ENCODE data around the gene TYMP.
A peak's percentile ranks its signal among the peaks of the same experiment; 100 is the strongest.

The TYMP gene, protein sequence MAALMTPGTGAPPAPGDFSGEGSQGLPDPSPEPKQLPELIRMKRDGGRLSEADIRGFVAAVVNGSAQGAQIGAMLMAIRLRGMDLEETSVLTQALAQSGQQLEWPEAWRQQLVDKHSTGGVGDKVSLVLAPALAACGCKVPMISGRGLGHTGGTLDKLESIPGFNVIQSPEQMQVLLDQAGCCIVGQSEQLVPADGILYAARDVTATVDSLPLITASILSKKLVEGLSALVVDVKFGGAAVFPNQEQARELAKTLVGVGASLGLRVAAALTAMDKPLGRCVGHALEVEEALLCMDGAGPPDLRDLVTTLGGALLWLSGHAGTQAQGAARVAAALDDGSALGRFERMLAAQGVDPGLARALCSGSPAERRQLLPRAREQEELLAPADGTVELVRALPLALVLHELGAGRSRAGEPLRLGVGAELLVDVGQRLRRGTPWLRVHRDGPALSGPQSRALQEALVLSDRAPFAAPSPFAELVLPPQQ

DNA sequence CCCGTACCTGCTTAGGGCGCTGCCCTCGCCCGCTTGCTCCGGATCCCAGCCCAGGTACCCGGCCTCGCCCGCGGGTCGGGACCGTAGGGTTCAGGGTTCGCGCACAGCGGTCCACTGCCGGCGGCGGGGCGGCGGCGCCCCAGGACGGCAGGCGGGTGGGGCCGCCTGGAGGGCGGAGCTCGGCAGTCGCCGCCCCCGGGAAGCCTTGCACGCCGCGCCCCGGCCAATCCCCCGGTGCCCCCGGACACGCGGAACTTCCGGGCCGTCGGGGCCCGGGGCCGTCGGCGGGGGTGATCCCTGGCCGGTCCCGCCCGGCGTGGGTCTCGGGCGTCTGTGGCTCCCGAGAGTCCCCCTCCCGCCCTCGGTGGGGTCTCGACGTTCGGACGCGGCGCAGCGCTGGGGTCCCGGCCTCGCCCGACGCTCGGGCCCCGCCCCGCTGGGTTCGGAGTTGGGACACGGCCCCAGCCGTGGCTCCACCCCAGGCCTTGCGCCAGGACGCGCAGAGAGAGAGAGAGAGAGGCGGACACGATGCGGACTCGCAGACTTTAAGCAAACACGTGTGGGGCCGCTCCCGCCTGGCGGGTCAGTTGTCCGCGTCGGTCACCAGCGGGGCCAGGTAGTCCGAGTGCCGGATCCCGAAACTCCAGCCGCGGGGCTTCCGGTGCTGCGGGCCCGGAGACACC lies at the start of gene TYMP:
TSS of gene TYMP (minus strand) at position 116 of the 683 bp plus-strand sequence. CDS start 303 bp downstream, outside the sequence.
- peak; percentile 55 to 70 for DNase-seq (ENCODE audit: low read depth in 2 of 2)

DNA sequence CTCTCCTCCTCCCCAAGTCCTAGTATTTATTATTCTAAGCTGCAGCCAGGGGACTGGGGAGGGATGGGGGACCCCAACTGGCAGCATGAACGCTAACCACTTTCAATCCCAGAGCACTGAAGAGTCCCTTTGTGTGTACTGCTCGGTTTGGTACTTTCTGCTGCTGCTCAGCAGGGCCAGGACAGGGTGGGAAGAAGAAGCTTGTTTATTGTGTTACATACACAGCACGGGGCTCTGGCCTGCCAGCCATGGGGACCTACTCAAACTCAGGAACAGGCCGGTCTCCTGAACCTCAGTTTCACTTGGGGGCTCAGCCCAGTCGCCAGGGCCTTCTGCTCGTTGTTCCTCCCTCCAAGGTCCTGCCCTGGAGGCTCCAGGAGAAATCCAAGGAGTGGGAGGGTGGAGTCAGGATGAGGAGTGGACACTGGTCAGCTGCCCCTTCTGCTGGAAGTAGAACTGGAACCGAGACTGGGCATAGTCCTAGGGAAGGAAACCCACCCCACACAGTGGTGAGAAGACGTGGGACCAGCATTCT lies 49.0 kb upstream of the TYMP start:
- no peak for DNase-seq (ENCODE audit: low read depth in 2 of 2)

DNA sequence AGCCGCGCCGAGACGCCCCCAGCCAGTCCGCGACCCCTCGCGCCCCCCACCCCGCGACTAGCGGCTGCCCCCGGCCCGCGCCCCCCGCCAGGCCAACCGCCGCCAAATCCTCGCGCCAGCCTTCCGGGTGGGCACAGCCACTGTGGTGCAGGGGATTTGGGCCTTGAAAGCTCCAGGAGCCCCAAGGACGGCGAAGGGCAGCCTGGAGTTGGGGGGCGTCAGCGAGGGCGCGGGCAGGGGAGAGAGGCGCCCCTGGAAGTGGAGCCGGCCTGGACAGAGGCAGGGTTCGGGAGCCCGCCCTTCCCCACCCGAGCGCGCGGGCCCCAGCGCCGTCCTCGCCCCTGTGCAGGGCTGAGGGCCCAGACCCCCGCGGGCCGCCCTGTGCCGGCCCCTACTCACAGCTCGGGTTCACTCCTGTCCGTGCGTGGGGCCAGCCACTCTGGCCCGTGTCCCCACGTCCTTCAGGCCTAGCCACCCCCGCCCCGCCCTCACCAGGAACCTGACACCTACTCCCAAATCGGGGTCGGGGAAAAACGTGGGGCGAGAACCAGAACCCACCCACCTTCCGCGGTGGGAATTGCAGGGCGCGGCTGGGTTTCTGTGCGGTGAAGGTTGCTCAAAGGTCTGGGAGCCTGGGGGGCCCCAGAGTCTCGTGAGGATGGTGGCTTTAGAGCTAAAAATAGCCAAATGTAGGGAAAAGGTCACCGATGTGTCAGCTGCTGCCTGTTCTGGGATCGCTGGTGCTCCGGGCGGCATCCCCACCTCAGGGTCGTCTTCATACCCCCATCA lies 48.4 kb upstream of the TYMP start, which contains the start of gene CPT1B:
TSS of gene CPT1B (minus strand) at position 441 of the 789 bp plus-strand sequence. CDS start 512 bp downstream, outside the sequence.
- no peak for DNase-seq (ENCODE audit: low read depth in 2 of 2)

DNA sequence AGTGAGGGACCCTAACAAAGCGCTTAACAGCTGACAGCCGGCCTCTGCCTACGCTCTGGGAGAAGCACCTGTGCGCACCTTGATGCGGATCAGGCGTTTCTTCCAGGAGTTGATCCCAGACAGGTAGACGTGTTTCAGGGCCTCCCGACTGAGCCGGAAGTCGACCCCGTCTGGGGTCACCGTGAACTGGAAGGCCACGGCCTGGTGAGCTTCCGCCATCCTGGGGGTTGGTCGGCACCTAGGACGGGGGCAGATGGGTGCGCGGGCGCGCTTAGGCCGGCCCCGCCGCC lies 47.8 kb upstream of the TYMP start:
- no peak for DNase-seq (ENCODE audit: low read depth in 2 of 2)

DNA sequence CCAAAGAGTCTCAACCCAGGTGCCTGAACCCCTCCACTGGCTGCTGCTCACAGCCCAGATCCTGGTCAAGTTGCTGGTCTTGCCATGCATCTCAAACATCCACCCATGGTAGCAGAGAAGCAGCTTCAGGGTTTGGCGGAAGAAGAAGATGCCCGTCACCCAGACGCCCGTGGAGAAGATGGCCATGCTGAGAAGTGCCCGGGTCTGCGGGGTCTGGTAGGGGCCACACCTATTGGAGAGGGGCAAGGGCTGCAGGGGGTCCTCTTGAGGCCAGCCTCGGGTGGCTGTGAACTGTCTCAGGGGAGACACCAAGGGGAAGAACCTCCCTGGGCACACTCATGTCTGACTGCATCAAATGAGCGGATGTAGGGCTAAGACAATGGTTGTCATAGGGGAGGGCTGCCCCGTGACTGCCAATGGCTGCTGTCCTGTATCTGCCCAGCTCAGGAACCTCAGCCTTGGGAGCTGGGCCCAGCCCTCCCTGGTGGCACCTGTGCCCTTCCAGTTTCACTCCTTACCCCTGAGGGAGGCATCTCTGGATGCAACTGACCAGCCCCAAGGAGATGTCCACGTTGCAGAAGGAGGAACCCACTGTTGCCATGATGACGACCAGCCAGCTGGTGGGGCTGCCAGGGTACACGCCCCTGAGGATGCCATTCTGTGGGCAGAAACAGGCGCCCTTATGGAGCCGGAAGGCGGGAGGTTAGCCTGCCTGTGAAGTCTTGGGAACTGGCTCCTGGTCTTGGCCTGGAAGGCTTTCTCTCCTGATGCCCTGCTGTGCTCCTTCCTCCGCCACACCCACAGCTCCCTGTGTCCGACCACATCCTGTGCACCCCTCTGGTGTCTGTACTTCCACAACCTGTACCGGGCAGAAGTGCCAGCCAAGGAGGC lies 47.2 kb upstream of the TYMP start:
- DNase-seq (ENCODE audit: low read depth in 2 of 2): no peak

DNA sequence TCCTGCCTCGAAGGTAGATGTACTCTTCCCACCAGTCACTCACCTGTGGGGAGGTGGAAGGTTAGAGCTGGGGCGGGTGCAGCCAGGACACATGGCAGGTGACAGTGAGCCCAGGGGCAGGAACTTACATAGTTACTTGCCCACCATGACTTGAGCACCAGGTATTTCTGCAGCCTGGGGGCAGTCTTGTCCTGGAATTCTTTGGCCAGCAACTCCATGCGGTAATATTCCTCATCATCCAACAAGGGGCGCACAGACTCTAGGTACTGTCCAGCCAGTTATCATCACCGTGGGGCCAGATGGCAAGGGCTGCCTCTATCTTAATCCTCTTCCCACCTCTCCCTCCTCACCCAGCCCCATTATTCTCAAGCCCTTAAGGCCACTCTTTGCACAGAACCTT lies 46.3 kb upstream of the TYMP start:
- no peak for DNase-seq (ENCODE audit: low read depth in 2 of 2)

DNA sequence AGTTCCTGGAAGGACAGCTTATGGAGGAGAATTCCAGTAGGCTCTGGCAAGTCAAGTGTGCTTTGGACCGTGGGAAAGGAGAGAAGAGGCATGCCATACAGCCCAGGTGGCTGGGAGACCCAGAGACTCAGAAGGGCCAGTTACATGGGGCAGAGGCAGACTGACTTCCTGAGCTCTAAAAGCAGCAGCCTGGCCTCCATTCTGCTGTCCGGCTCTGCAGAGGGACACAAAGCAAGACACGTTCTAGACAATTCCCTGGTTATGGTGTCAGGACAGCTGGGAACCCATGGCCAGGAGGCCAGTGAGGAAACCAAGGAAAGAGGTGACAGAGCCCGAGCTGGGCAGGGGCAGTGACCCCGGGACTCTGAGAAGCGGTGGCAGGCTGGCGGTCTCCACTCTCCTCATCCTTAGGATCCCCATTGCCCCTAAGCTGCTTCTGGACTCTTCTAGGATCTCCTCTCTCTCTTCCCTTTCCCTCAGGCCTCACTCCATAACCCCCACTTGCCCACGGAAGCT lies 45.7 kb upstream of the TYMP start:
- no peak for DNase-seq (ENCODE audit: low read depth in 2 of 2)

DNA sequence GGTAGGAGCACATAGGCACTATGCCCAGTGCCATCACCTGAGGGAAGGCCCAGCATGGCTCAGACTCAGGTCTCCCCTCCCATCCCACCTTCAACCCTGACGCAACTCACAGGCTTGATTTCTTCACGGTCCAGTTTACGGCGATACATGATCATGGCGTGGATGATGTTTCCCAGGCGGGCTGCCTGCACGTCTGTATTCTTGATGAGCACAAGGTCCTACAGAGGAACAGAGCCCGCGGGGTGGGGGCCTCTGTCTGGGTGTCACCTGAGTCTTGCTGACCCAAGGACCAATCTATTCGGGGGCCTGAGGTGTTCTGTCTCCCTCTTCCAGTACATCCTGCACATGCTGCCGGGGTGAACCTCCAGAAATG lies 44.6 kb upstream of the TYMP start:
- no peak for DNase-seq (ENCODE audit: low read depth in 2 of 2)

DNA sequence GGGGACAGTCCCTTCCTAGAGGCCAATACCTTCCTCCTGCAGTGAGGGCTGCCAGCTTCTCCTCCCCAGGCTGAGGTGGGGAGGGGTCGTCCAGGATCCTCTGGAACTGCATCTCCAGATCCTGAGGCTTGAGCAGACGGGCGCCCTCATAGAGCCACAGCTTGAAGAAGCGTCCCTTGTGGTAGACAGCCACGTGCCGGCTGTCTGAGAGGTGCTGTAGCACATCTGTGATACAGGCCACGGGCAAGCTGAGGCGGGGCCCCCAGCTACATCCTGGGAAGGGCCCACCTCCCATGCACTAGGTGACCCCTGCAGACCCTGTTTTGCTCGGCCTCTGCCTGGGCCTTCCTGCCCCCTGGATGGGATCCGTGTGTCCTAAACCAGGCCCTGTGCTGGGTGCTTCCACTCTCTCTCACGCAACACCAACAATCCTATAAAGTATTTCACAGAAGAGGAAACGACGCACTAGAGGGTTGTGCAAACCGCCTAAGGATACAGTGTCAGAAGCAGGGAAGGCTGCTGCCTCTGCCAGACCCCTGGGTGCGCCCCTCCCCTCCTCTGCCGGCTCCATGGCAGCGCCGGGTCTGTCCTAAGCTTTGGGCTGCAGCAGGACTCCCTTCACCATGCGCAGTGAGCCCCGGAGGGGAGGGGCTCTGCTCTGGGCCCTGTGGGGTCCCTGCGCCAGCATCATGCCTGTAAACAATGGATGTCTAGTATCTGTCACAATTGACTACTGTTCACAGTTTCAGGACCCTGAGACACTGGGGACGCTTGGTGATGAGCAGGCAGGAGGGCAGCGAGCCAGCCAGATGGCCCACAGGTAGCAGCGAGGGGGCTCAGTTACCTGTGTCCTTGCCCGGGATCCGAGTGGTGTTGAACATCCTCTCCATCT lies 43.9 kb upstream of the TYMP start:
- no peak for DNase-seq (ENCODE audit: low read depth in 2 of 2)

DNA sequence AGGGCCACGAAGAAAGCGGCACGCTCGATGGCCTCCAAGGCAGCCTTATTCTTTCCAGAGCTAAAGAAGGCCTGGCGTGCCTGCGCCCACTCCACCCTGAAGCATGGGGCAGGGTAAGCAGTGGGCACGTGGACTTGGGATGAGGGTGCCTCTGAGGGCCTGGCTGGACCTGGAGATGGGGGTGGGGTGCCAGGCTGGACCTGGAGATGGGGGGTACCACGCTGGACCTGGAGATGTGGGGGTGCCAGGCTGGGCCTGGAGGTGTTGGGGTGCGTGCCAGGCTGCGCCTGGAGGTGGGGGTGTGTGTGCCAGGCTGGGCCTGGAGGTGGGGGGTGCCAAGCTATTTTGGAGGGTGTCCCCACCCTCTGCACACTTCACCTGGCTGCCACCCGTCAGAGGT lies 43.2 kb upstream of the TYMP start:
- DNase-seq (ENCODE audit: low read depth in 2 of 2): no peak

DNA sequence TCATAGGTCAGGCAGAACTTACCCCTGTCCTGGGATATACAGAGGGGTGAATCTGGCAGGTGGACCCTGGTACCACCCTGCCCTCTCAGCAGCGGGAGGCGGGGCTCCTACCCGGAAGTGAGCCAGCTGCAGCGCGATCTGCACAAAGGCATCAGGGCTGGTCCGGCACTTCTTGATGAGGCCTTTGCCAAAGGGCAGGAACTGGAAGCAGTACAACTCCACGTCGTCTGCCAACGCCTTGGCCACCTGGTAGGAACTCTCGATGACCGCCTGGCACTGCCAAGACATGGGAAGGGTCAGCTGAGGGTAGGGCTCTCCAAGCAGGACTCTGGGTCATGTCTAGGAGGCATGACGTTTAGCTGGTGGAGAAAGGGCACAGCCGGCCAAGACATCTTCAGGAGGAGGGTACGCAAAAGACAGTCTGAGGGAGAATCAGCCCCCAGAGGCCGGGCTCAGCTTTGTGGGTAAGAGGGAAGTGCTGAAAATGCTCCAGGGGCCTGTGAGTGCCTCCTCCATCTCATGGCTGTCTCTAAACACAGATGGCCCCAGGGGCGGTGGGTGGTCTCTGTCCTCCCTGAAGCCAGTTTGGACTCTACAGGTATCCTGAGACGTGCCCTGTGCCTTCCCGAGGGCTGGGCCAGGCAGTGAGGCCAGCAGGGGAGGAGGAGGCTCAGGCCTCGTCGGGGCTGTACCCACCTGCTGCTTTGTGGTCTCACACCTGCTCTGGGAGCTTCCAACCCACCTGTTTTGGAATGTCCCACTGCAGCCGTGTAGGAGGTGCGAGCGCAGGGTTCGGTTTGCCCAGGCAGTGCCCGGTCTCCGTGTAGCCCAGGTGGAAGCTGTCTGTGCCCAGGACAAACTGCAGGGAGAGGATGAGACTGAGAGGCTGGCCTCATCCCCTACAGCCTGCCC lies 41.7 kb upstream of the TYMP start:
- DNase-seq (ENCODE audit: low read depth in 2 of 2): no peak

DNA sequence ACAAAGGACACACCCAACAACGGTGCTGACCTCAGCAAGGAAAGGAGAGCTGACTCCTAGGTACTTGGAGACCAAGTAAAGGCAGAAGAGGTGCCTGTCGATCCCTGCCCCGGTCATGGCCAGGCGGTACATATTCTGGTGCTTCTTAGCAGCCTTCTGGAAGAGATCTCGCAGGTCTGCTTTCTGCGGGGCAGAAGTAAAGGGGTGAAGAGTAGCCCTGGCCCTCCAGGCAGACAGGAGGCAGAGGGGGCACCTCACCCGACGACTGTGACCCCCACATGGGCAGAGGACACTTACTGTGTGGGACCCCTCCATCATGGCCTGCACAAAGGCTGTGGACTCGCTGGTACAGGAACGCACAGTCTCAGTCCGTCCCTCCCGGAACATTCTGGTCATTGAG lies 41.0 kb upstream of the TYMP start:
- no peak for DNase-seq (ENCODE audit: low read depth in 2 of 2)

DNA sequence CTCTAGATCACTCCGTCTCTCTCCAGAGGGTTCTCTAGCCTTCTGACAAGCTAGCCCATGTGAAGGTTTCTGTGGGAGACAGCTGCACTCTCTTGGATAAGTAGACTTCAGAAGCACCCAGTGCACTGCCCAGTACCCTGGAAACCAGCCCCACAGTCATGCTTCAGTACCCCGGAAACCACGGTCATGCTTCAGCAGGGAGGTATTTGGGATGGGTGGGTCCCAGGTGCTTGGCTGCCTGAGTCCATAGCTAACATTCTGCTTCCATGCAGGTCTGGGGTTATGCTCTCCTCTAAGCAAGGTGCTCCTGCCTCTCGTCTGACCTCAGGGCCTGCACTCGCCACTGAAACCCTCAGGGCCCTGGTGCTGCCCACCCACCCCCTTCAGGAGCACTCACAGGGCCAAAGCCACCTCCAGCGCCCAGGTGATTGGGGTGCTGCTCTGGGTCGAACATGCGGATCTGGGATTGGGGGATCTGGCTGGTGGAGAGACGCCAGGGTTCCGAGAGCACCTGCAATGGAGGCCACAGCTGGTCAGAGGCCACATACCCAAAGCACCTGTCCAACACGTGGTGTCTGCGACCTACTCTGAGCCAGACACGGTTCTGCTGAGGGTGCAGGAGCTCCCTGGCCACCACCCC lies 40.2 kb upstream of the TYMP start:
- no peak for DNase-seq (ENCODE audit: low read depth in 2 of 2)

DNA sequence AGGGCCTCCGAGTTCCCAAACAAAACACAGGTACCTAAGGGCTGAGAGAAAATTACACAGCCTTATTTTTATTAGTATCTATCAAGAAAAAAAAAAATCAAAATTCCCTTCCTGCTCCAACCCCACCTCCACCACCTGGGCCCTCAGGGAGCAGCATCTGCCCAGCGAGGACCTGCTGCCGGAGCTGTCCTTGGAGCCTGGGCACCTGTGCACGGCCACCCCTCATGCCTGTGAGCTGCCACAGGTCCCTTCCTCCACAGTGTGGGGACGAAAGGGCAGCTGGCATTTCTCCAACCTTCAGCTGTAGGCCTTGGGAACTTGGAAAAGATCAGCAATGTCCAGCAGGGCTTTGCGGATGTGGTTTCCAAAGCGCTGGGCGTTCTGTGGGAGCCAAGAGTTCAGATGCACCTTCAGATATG lies 39.2 kb upstream of the TYMP start:
- no peak for DNase-seq (ENCODE audit: low read depth in 2 of 2)

DNA sequence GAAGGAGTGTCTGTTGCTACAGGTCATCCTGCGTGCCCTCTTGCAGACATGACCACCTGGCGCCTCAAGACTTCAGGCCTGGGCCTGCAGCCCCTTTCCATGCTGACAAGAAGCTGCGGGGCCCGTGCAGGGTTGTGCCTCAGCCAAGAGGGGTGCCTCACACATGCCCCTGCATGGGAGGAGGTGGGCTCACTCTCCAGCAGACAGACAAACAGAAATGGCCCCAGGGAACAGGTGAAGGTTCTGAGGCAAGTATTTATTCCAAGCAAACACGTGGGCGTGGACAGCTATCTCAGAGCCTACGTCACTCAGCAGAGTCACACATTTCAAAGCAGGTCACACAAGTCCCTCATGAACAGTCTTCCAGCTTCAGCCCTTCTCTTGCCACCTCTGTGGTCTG lies 38.8 kb upstream of the TYMP start:
- no peak for DNase-seq (ENCODE audit: low read depth in 2 of 2)

DNA sequence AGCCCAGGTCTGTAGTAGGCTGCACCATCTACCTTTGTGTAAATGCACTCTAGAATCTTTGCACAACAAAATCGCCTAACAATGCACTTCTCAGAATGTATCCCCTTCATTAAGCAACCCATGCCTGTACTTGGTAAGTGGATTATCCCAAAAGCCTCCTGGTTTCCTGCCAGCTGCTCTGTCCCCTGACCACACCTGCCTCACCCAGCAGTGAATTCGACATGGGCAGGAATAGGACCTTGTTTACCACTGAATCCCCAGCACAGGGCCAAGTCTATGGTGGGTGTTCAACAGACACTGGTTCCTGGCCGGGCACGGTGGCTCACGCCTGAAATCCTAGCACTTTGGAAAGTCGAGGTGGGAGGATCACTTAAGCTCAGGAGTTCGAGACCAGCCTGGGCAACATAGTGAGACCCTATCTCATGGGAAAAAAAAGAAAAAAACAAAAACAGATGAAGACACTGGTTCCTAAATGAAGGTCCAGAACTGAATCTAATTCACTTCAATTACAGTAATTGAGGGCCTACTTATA lies 38.0 kb upstream of the TYMP start:
- no peak for DNase-seq (ENCODE audit: low read depth in 2 of 2)

DNA sequence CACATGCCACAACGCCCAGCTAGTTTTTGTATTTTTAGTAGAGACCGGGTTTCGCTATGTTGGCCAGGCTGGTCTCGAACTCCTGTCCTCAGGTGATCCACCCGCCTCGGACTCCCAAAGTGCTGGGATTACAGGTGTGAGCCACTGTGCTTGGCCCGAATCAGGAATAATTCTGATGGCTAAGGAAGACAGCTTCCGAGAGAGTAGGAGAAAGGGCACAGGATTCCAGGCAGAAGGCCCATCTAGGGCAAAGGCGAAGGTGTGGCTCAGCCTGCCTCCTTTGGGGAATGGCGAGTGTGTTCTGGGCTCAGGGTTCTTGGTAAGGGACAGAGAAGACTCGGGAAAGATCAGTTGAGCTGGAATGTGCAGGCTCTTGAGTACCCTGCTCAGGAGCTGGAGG lies 34.5 kb upstream of the TYMP start:
- DNase-seq (ENCODE audit: low read depth in 2 of 2): no peak
